Measurements from ENCODE around the gene ENTPD6.
"Not testable (repeated sequence)": the region's sequence is repeated elsewhere in the genome, so short reads cannot be mapped to it uniquely, and the experiment has no call there.

The ENTPD6 gene

DNA sequence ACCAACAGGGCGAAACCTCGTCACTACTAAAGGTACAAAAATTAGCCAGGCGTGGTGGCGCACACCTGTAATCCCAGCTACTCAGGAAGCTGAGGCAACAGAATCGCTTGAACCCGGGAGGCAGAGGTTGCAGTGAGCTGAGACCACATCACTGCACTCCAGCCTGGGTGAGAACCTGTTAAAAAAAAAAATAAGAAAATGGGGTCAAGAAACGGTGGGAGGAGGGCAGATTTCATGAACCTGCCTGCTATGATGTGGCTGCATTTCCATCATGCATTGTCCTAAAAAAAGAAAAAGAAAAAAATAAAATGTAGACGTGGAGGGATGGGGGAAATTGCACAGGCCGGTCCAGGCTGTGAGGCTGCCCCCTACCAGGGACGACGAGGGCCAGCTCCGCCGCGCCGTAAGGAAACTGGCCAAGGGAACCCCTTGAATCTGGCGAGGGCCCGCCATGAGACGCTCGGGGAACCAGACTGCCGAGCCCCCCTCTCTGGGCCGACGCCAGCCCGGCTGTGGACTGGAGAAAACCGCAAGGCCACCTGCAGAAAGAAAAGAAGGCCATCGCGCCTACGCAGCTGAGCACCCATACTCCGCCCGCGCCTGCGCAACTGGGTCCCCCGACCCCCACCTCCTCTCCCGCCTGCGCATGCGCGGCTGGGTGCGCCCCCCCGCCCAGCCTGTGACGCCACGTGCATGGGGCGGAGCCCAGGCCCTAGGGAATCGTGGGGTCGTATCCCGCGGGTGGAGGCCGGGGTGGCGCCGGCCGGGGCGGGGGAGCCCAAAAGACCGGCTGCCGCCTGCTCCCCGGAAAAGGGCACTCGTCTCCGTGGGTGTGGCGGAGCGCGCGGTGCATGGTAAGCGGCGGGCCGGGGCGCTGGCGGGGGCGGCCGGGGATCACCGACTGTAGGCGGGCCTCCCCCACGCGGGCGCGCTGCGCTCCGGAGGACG is at the start of gene ENTPD6:
TSS of gene ENTPD6 (plus strand) at position 699 of the 948 bp plus-strand sequence. CDS start 10,825 bp downstream, outside the sequence.
- peak; percentile 87 to 89 for DNase-seq (ENCODE audit: low read depth in 2 of 2)

- DNase-seq (ENCODE audit: low read depth in 2 of 2), result no peak
These were observed 48.5 kb upstream of the ENTPD6 start for GRCh38 chr20:25146976-25147375.

DNA sequence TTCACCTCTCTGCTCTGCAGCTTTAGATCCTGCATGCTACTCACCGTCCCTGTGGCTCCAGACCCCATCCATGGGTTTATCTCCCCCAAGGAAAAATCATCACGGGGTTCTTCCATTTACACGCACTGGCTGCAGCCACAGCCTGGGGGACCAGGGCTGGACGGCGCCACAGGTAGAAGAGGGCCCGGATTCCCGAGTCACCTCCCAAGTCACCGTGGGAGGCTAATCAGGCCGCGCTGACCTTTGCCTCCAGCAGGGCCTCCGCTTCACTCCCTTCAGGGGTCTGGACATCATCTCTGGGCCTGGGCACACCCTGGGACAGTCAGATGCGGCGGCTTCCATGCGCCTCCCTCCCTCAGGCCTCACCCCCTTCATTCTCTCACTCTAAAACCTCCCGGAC is 47.8 kb upstream of the ENTPD6 start:
- no peak for DNase-seq (ENCODE audit: low read depth in 2 of 2)

- DNase-seq (ENCODE audit: low read depth in 2 of 2), result peak; percentile 28 to 30
These were observed 47.1 kb upstream of the ENTPD6 start for GRCh38 chr20:25148181-25148981.

- DNase-seq (ENCODE audit: low read depth in 2 of 2), result no peak
These were observed 46.3 kb upstream of the ENTPD6 start for GRCh38 chr20:25148982-25149846.

DNA sequence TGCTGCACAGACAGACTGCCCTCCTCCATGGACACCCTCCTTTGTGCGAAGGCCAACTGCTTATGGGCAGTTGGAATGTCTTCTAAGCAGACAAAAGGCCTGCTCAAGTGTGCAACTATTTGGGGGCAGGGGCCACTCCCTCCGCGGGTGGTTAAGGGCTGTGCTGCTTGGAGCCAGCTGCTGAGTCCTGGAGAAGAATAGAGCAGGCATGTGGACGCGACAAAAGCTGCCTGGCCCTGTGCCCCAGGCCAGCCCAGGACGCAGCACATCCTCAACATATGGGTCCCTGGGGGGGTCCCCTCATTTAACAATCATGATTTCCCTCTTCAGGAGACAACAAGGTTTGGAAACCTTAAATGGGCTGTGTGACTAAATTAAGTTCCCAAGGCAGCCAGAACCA is 45.5 kb upstream of the ENTPD6 start:
- DNase-seq (ENCODE audit: low read depth in 2 of 2), result no peak

DNA sequence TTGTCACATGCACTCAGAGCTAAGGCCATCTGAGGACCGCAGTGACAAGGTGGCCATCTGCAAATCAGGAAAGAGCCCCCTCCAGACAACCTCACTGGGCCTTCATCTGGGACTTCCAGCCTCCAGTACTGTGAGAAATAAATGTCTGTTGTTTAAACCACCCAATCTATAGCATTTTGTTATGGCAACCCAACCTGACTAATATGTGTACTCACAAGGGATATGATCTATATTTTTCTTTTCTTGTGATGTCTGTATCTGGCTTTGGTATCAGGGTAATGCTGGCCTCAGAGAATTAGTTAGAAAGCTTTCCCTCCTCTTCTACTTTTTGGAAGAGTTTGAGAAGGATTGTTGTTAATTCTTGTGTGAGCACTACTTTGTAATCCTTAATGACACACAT is 37.5 kb upstream of the ENTPD6 start:
- DNase-seq (ENCODE audit: low read depth in 2 of 2), result no peak

GRCh38 chr20:25160467-25160866 is 35.0 kb upstream of the ENTPD6 start:
- no peak for DNase-seq (ENCODE audit: low read depth in 2 of 2)

DNA sequence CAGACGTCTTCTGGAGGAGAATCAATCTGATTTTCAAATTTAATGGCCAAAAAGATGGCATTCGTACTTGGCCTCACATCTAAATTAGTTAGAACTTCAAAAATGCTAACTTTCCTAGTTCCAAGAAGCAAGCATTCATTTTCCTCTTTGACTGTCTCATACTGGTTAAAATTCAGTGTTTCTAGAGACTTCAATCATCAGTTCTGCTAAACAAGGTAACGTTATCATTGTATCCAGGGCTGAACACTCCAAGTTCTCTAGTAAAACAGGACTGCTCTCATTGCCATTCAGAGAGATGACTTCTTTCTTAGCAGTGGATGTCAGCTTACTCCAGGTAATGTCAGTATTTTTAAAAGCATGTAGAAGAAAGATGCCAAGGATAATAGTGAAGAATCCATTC is 34.6 kb upstream of the ENTPD6 start:
- no peak for DNase-seq (ENCODE audit: low read depth in 2 of 2)

DNA sequence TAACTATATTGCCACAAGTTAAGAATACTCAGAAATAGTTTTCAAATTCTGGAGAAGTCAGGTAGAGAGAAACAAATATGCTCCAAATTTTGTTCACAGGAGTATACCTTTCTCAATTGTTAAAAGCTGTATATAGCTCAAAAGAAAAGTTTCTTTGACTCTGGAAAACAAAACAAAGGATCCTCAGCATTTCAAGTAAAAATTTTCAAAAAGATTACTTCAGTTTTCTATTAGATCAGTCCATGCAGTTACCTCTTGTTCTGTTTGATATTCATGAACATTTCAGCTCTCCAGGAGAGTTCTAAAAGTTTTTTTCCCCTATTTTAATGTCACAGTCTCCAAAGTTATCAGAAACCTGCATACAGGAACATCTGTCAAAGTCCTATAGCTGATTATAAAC is 30.4 kb upstream of the ENTPD6 start:
- DNase-seq (ENCODE audit: low read depth in 2 of 2), result no peak

- not testable (repeated sequence) for DNase-seq (ENCODE audit: low read depth in 2 of 2)
These were observed 29.3 kb upstream of the ENTPD6 start for GRCh38 chr20:25166105-25166782.

GRCh38 chr20:25173321-25173720 is 22.2 kb upstream of the ENTPD6 start:
- DNase-seq (ENCODE audit: low read depth in 2 of 2), result no peak

DNA sequence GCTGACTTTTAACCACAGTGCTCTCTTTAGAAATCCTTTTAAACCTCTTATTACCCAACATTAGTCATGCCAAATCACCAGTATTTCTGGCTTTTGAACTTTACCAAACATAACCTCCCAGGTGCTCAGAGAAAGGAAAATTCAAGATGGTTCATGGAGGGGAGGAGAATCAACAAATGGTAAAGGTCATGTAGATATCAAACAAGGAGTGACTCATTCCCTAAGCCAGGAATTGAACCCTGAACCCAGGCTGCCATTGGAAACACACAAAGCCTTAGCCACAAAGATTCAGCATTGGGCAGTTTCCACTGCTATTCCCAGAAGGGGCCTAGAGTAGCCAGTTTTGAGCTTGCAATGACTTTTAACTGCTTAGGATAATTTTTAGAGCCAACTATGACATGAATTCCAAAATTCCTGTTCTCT is 21.6 kb upstream of the ENTPD6 start:
- DNase-seq (ENCODE audit: low read depth in 2 of 2), result no peak

DNA sequence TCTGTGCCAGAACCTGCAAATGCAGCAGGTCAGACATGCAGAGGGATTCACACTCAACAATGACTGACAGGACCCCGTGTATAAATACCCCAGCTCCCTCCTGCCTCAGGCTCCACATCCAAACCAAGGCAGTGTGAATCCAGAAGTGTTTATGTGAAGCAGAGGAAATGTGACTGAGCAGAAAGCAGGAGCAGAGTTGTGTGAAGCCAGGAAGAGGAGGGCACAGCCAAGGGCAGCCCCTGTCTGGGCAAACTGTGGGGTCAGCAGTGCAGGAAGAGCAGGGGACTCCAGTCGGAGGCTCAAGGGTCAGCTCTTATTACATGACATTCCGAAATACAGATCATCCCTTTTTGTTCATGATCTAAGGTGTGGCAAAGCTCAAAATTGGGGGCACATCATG is 19.3 kb upstream of the ENTPD6 start:
- no peak for DNase-seq (ENCODE audit: low read depth in 2 of 2)

DNA sequence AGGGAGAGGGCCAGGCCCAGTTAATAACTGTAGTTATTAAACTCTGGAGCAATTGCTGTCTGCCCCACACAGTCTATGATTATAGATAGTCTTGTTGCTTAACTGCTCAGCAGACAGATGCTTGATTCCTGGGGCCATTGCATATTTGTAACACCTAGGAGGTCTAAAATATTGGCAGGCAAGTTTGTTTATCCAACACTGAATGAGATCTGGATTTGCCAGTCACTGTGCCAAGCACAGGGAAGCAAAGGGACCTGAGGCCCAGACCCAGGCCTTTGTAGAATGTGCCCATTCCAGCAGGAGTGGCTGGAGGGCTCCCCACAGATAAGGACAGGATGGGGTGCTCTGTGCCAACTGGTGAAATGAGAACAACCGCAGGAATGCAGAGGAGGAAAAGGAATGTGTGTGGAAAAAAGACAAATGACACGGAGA is 17.6 kb upstream of the ENTPD6 start:
- DNase-seq (ENCODE audit: low read depth in 2 of 2), result no peak

DNA sequence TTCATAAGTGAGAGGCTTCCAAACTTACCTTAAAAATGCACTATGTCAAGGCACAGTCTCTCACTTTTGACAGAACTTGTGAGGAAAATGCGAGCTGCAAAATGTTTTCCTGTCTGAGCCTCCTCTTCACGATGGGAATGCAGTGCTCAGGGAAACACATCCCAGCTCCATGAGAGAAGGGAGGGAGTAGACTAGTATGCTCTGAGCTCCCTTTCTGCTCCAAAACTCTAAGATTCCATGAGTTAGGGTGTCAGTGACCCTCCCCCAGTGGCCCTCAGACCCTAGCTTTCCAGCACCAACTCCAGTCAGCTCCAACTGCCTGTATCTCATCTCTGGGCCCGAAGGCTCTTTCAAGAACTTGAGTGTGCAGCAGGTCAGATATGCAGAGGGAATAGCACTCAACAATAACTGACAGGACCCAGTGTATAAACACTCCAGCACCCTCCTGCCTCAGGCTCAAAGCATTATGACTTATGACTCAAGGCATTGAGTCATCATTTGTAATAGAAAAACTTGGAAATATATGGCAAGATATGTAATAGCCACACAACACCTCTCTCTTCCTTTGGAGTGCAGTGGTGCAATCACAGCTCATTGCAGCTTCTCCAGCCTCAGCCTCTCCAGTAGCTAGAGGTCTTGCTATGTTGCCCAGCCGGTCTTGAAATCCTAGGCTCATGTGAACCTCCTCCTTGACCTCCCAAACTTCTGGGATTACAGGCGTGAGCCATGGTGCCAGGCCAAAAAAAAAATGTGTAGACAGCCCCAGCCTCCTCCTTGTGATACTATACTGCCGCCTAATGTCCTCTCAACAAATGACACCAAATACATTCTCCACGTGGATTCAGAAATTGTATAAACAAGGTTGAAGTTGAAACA is 16.7 kb upstream of the ENTPD6 start:
- no peak for DNase-seq (ENCODE audit: low read depth in 2 of 2)

- no peak for DNase-seq (ENCODE audit: low read depth in 2 of 2)
These were observed 15.9 kb upstream of the ENTPD6 start for GRCh38 chr20:25179439-25180089.

- DNase-seq (ENCODE audit: low read depth in 2 of 2), result not testable (repeated sequence)
These were observed 11.1 kb upstream of the ENTPD6 start for GRCh38 chr20:25184391-25184790.

GRCh38 chr20:25187220-25187619 is 8.3 kb upstream of the ENTPD6 start:
- DNase-seq (ENCODE audit: low read depth in 2 of 2), result no peak

DNA sequence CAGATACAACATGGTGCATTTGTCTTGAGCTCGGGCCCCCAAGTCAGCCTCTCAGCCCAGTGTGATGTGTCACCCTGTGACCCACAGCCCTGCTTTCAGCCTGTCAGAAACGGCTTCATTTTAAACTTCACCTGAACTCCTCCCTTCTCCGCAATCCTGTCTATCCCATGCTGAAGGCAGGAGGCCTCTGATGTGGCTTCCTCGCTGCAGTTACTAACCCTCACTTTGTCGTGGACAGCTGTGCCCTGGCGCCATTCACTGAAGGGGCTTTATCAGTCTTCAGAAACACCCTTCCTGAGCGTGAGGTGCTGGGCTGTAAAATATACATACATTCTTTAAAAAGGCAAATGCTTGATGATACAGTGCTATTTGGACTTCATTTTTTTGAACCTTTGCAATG is 7.9 kb upstream of the ENTPD6 start:
- DNase-seq (ENCODE audit: low read depth in 2 of 2), result no peak
